HepG2 (cell line): ENCODE results near the gene PCGF3. TPM values are rescaled to one million over a fixed set of nuclear protein-coding genes. Genes with fewer than 3 reads are reported as not detected.
A peak's percentile ranks its signal among the peaks of the same experiment; 100 is the strongest.

Source experiments
- CREB1 ChIP-seq, 2 experiments: fragments of 450-650 bp in 1 of 2; IDR thresholded peaks; 2 replicates each; pipeline ENCODE4 v1.6.1; 2016 to 2017; ENCODE audit warnings: control low read depth in 1 of 2, mild to moderate bottlenecking in 1 of 2, missing compliant biosample characterization in 1 of 2, missing genetic modification characterization in 1 of 2
- ISX ChIP-seq: sonication (generic); formaldehyde crosslinking; conservative IDR thresholded peaks from 2 replicates; pipeline ENCODE4 v1.5.0; 2020; ENCODE audit warnings: missing genetic modification reagents
- PCBP1 ChIP-seq: fragments of 200-400 bp; formaldehyde crosslinking; IDR thresholded peaks from 2 replicates; pipeline ENCODE4 v1.6.1; 2017; ENCODE audit warnings: mild to moderate bottlenecking, low read depth, low read length, borderline replicate concordance
- SNAI1 ChIP-seq: sonication (generic); formaldehyde crosslinking; IDR thresholded peaks from 2 replicates; pipeline ENCODE4 v1.5.0; 2020; ENCODE audit warnings: mild to moderate bottlenecking, missing genetic modification reagents, borderline replicate concordance
- ZKSCAN5 ChIP-seq: sonication (generic); formaldehyde crosslinking; IDR thresholded peaks from 2 replicates; pipeline ENCODE4 v1.5.1; 2020; ENCODE audit warnings: mild to moderate bottlenecking, missing genetic modification reagents
- polyA plus RNA-seq, 8 experiments: library from polyadenylated mRNA; depleted of rRNA in 3 of 8; stranded (reverse) in 7 of 8; unstranded in 1 of 8; fragments of >200 nt; fragmentation: Illumina TruSeq in 4 of 8; extraction: Trizol in 4 of 8; gene quantifications; 2 replicates each; pipeline versions ENCODE4 v1.2.1 to v1.2.3, GENCODE V29; 2011 to 2016; ENCODE audit warnings: low read depth in 4 of 8, missing spikeins in 1 of 8, mixed read lengths in 1 of 8; ENCODE audit not compliant: insufficient read depth in 1 of 8
- total RNA-seq, 5 experiments: library from RNA; depleted of rRNA; stranded (reverse); fragments of >200 nt; fragmentation: Illumina TruSeq; extraction: Trizol; gene quantifications; 2 replicates each; pipeline ENCODE4 v1.2.3, GENCODE V29; 2016; ENCODE audit warnings: low read depth in 1 of 5
- TF ChIP-seq, protein P1 (sequence below): sonication (generic); formaldehyde crosslinking; IDR thresholded peaks from 2 replicates; pipeline ENCODE4 v1.4.0; 2020; ENCODE audit warnings: mild to moderate bottlenecking, missing genetic modification reagents
- TF ChIP-seq, protein P2 (sequence below): sonication (generic); formaldehyde crosslinking; IDR thresholded peaks from 2 replicates; pipeline ENCODE4 v1.4.0; 2020; ENCODE audit warnings: missing genetic modification reagents
- TF ChIP-seq, protein P3 (sequence below): sonication (generic); formaldehyde crosslinking; IDR thresholded peaks from 2 replicates; pipeline ENCODE4 v1.8.0; 2022; ENCODE audit warnings: low read depth, missing genetic modification reagents
- TF ChIP-seq, protein P4 (sequence below): sonication (generic); formaldehyde crosslinking; IDR thresholded peaks from 2 replicates; pipeline ENCODE4 v1.5.0; 2020; ENCODE audit warnings: missing genetic modification reagents
- TF ChIP-seq, protein P5 (sequence below): sonication (generic); formaldehyde crosslinking; IDR thresholded peaks from 2 replicates; pipeline ENCODE4 v1.4.0; 2020; ENCODE audit warnings: mild to moderate bottlenecking, missing genetic modification reagents
- TF ChIP-seq, protein P6 (sequence below): sonication (generic); formaldehyde crosslinking; IDR thresholded peaks from 2 replicates; pipeline ENCODE4 v1.4.0; 2020; ENCODE audit warnings: missing genetic modification reagents

The PCGF3 gene
- total and polyA plus RNA-seq, 2 of the 13 experiments (the other 11 are each of a cell fraction or from before 2014, with no cell fraction given): 28.6 to 66.2 TPM

DNA sequence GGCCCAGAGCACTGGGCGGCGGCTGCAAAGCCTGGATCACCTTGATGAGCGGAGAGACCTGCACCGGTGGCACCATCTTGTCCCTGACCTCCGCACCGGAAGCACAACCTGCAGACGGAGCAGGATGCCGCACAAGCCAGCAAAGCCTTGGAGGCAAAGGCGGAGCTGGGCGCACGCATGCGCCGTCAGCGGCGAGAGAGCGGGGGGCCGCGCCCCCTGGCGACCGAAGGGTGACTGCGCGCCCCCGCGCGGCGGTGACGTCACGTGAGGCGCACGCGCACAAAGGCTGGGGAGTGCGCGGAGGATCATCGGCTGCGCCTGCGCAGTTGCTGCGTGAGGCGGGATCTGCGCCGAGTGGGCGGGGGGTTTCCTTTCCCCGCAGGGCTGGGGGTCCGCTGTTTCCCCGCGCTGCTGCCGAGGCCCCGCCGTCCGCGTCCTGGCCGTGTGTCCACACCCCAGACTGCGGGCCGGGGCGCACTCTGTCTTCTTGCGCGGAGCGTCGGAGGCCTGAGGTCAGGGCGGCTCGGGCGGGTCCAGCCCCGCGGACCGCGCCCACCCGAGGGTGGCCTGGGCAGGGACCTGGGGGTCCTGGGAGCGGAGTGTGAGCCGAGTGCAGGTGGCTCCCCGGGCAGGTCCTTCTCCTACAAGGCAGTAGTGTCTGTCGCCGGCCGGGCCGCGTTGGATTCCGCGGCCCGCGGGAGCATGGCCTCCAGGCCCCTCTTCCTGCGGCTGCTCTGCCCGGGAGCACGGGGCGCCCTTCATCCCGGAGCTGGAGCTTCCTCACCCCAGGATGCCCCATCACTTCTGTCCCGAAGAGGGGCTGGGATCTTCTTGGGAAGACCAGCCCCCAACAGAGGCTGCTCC is 31.2 kb upstream of the PCGF3 start, which contains the start of the genes ATP5ME and MYL5 (continued):
- TF ChIP-seq, protein P1, sequence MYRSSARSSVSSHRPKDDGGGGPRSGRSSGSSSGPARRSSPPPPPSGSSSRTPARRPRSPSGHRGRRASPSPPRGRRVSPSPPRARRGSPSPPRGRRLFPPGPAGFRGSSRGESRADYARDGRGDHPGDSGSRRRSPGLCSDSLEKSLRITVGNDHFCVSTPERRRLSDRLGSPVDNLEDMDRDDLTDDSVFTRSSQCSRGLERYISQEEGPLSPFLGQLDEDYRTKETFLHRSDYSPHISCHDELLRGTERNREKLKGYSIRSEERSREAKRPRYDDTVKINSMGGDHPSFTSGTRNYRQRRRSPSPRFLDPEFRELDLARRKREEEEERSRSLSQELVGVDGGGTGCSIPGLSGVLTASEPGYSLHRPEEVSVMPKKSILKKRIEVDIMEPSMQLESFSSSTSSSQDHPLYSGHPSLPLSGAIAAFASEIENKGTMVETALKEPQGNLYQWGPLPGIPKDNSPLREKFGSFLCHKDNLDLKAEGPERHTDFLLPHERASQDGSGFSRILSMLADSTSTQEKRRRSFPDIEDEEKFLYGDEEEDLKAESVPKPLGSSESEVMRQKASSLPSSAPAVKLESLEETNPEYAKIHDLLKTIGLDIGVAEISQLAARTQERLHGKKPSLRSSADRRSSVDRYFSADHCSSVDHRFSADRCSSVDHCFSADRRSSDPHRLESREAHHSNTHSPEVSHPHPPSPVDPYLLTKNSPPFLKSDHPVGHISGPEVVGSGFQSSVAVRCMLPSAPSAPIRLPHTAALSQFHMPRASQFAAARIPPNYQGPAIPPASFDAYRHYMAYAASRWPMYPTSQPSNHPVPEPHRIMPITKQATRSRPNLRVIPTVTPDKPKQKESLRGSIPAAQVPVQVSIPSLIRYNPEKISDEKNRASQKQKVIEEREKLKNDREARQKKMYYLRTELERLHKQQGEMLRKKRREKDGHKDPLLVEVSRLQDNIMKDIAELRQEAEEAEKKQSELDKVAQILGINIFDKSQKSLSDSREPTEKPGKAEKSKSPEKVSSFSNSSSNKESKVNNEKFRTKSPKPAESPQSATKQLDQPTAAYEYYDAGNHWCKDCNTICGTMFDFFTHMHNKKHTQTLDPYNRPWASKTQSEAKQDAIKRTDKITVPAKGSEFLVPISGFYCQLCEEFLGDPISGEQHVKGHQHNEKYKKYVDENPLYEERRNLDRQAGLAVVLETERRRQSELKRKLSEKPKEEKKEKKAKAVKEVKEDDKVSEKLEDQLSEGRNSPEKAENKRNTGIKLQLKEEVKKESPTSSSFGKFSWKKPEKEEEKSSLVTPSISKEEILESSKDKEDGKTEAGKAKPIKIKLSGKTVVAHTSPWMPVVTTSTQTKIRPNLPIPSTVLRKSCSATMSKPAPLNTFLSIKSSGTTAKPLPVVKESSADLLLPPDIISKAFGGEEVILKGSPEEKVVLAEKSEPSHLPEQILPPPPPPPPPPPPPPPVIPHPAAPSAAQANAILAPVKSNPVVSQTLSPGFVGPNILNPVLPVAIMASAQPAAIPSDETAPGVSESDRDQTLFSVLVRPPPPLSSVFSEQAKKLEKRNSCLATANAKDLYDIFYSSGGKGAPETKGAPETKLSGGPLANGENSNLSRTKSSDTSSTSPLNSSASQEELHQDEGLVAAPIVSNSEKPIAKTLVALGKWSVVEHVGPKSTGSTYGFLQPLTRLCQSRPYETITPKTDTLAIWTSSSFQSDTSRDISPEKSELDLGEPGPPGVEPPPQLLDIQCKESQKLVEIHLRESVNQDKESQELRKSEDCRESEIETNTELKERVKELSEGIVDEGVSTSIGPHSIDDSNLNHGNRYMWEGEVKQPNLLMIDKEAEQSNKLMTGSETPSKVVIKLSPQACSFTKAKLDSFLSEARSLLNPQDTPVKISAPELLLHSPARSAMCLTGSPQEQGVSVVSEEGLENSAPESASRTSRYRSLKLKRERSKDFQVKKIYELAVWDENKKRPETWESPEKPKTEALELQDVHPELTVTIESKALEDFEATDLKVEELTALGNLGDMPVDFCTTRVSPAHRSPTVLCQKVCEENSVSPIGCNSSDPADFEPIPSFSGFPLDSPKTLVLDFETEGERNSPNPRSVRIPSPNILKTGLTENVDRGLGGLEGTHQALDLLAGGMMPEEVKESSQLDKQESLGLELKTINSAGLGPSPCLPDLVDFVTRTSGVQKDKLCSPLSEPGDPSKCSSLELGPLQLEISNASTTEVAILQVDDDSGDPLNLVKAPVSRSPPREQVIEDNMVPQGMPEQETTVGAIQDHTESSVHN (CRISPR knock-in tag): peak; percentile 51; the same call in 1 of the 2 replicates
- TF ChIP-seq, protein P2, sequence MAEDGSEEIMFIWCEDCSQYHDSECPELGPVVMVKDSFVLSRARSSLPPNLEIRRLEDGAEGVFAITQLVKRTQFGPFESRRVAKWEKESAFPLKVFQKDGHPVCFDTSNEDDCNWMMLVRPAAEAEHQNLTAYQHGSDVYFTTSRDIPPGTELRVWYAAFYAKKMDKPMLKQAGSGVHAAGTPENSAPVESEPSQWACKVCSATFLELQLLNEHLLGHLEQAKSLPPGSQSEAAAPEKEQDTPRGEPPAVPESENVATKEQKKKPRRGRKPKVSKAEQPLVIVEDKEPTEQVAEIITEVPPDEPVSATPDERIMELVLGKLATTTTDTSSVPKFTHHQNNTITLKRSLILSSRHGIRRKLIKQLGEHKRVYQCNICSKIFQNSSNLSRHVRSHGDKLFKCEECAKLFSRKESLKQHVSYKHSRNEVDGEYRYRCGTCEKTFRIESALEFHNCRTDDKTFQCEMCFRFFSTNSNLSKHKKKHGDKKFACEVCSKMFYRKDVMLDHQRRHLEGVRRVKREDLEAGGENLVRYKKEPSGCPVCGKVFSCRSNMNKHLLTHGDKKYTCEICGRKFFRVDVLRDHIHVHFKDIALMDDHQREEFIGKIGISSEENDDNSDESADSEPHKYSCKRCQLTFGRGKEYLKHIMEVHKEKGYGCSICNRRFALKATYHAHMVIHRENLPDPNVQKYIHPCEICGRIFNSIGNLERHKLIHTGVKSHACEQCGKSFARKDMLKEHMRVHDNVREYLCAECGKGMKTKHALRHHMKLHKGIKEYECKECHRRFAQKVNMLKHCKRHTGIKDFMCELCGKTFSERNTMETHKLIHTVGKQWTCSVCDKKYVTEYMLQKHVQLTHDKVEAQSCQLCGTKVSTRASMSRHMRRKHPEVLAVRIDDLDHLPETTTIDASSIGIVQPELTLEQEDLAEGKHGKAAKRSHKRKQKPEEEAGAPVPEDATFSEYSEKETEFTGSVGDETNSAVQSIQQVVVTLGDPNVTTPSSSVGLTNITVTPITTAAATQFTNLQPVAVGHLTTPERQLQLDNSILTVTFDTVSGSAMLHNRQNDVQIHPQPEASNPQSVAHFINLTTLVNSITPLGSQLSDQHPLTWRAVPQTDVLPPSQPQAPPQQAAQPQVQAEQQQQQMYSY (CRISPR knock-in tag): no peak
- TF ChIP-seq, protein P3, sequence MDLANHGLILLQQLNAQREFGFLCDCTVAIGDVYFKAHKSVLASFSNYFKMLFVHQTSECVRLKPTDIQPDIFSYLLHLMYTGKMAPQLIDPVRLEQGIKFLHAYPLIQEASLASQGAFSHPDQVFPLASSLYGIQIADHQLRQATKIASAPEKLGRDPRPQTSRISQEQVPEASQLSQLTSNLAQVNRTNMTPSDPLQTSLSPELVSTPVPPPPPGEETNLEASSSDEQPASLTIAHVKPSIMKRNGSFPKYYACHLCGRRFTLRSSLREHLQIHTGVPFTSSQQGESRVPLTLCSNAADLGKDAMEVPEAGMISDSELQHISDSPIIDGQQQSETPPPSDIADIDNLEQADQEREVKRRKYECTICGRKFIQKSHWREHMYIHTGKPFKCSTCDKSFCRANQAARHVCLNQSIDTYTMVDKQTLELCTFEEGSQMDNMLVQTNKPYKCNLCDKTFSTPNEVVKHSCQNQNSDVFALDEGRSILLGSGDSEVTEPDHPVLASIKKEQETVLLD (CRISPR knock-in tag): no peak
- TF ChIP-seq SNAI1 (no peak), CREB1 (IDR thresholded peaks at IDR 0.05) (peak; percentile 100), CREB1 (CRISPR knock-in tag; IDR thresholded peaks at IDR 0.05) (no peak), ZKSCAN5 (CRISPR knock-in tag) (no peak), PCBP1 (no peak), ISX (CRISPR knock-in tag) (no peak)
- TF ChIP-seq, protein P4, sequence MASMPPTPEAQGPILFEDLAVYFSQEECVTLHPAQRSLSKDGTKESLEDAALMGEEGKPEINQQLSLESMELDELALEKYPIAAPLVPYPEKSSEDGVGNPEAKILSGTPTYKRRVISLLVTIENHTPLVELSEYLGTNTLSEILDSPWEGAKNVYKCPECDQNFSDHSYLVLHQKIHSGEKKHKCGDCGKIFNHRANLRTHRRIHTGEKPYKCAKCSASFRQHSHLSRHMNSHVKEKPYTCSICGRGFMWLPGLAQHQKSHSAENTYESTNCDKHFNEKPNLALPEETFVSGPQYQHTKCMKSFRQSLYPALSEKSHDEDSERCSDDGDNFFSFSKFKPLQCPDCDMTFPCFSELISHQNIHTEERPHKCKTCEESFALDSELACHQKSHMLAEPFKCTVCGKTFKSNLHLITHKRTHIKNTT (CRISPR knock-in tag): no peak
- TF ChIP-seq, protein P5, sequence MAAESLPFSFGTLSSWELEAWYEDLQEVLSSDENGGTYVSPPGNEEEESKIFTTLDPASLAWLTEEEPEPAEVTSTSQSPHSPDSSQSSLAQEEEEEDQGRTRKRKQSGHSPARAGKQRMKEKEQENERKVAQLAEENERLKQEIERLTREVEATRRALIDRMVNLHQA (CRISPR knock-in tag): no peak
- TF ChIP-seq, protein P6, sequence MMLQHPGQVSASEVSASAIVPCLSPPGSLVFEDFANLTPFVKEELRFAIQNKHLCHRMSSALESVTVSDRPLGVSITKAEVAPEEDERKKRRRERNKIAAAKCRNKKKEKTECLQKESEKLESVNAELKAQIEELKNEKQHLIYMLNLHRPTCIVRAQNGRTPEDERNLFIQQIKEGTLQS (CRISPR knock-in tag): peak; percentile 74
